ENCODE results near the gene ABL2. TPM values are rescaled to one million over a fixed set of nuclear protein-coding genes. Genes with fewer than 3 reads are reported as not detected.

The ABL2 gene
- total RNA-seq, 1 donor from 2014 or later, result 8.9 TPM

DNA sequence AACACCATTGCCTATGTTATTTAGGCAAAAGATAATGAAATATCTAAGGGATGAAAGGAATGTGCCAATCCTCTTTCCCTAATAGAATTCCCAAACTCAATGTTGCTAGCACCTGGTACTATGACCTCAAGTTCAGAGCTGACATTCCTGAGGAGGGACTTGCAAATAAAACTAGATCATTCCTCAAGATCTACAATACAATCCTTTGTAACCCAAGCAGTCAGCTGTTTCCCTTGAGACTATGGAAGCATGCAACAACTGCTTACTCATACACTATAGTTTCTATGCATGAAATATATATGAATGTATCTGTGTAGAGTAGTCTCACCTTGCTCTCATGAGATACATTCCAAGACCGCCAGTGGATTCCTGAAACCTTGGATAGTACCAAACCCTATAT, 65.0 kb downstream of the ABL2 start:
- Histone ChIP-seq H3K36me3 (ENCODE audit: control insufficient read depth in 3 of 3, insufficient read depth in 3 of 3, low read length in 3 of 3) (no peaks in the 10 kb centered on the region), H3K9ac (ENCODE audit: low read depth in 1 of 3, low read length in 3 of 3) (no peak overlapping the region), H3K4me1 (ENCODE audit: control insufficient read depth in 3 of 3, insufficient read depth in 3 of 3, low read length in 3 of 3) (no peaks in the 10 kb centered on the region), H3K27me3 (ENCODE audit: control insufficient read depth in 3 of 3, insufficient read depth in 3 of 3, low read length in 3 of 3) (no peaks in the 10 kb centered on the region), H3K9me3 (ENCODE audit: control insufficient read depth in 3 of 3, low read length in 3 of 3) (no peaks in the 10 kb centered on the region), H3K4me3 (ENCODE audit: low read length in 3 of 3) (no peak overlapping the region), H3K27ac (ENCODE audit: low read depth, low read length) (no peak overlapping the region)

DNA sequence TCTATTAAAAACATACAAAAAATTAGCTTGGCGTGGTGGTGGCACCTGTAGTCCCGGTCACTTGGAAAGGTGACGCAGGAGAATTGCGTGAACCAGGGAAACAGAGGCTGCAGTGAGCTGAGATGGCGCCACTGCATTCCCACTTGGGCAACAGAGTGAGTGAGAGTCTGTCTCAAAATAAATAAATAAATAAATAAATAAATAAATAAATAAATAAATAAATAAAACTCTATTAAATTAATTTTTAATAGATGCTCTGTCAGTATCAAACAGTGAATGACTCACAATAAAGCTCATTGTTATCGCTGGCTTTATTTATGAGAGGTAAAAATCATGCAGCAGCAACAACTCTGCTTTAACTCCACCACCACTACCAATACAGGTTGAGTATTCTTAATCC, 72.8 kb downstream of the ABL2 start:
- Histone ChIP-seq H3K9me3 (ENCODE audit: control insufficient read depth in 3 of 3, low read length in 3 of 3) (no peaks in the 10 kb centered on the region), H3K4me1 (ENCODE audit: control insufficient read depth in 3 of 3, insufficient read depth in 3 of 3, low read length in 3 of 3) (peaks cover 9 to 19% (median 15%) of the 10 kb centered on the region in 3 donors), H3K36me3 (ENCODE audit: control insufficient read depth in 3 of 3, insufficient read depth in 3 of 3, low read length in 3 of 3) (no peaks in the 10 kb centered on the region), H3K4me3 (ENCODE audit: low read length in 3 of 3) (no peak overlapping the region), H3K27ac (ENCODE audit: low read depth, low read length) (no peak overlapping the region), H3K9ac (ENCODE audit: low read depth in 1 of 3, low read length in 3 of 3) (no peak overlapping the region), H3K27me3 (ENCODE audit: control insufficient read depth in 3 of 3, insufficient read depth in 3 of 3, low read length in 3 of 3) (no peaks in the 10 kb centered on the region)

GRCh38 chr1:179156026-179156425, 73.5 kb downstream of the ABL2 start:
- peaks cover 9 to 19% (median 15%) of the 10 kb centered on the region in 3 donors for H3K4me1 ChIP-seq (ENCODE audit: control insufficient read depth in 3 of 3, insufficient read depth in 3 of 3, low read length in 3 of 3)
- H3K27ac ChIP-seq (ENCODE audit: low read depth, low read length), result no peak overlapping the region
- no peaks in the 10 kb centered on the region for H3K36me3 ChIP-seq (ENCODE audit: control insufficient read depth in 3 of 3, insufficient read depth in 3 of 3, low read length in 3 of 3)
- H3K9ac ChIP-seq (ENCODE audit: low read depth in 1 of 3, low read length in 3 of 3), result no peak overlapping the region
- H3K27me3 ChIP-seq (ENCODE audit: control insufficient read depth in 3 of 3, insufficient read depth in 3 of 3, low read length in 3 of 3), result no peaks in the 10 kb centered on the region
- H3K4me3 ChIP-seq (ENCODE audit: low read length in 3 of 3), result no peak overlapping the region
- H3K9me3 ChIP-seq (ENCODE audit: control insufficient read depth in 3 of 3, low read length in 3 of 3), result no peaks in the 10 kb centered on the region

DNA sequence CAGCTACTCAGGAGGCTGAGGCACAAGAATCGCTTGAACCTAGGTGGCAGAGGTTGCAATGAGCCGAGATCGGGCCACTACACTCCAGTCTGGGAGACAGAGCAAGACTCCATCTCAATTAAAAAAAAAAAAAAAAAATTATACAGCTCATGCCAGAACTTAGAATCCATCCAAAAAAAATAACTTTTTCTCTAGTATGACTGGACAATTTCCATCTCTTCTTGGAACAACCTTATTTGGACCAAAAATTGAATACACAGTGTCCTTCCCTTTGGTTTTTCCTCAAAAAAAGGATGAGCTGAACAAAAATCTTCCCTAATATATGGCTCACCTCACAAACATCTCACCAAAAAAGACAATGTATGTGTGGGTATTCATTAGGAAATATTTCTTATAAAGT, 73.9 kb downstream of the ABL2 start:
- no peak overlapping the region for H3K9ac ChIP-seq (ENCODE audit: low read depth in 1 of 3, low read length in 3 of 3)
- no peaks in the 10 kb centered on the region for H3K9me3 ChIP-seq (ENCODE audit: control insufficient read depth in 3 of 3, low read length in 3 of 3)
- no peak overlapping the region for H3K4me3 ChIP-seq (ENCODE audit: low read length in 3 of 3)
- no peak overlapping the region for H3K27ac ChIP-seq (ENCODE audit: low read depth, low read length)
- no peaks in the 10 kb centered on the region for H3K27me3 ChIP-seq (ENCODE audit: control insufficient read depth in 3 of 3, insufficient read depth in 3 of 3, low read length in 3 of 3)
- H3K36me3 ChIP-seq (ENCODE audit: control insufficient read depth in 3 of 3, insufficient read depth in 3 of 3, low read length in 3 of 3), result no peaks in the 10 kb centered on the region
- peaks cover 9 to 19% (median 15%) of the 10 kb centered on the region in 3 donors for H3K4me1 ChIP-seq (ENCODE audit: control insufficient read depth in 3 of 3, insufficient read depth in 3 of 3, low read length in 3 of 3)

DNA sequence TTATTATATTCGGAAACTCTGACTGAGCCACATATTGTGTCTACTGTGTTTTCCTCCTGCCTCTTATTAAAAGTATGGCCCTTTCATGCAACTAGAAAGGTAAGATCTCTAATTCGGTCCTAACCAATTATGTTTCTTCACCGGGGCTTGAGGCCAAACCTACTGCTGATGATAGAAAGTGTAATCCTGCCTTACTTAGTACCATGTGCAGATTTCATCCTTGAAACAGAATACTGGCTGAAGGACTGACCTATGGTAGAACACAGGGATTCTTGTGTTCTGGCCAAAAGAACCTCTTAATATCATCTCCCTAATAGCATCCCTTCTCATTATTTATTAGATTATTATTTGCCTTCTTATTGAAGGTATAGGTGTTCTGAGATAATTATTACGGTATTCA, 75.0 kb downstream of the ABL2 start:
- no peak overlapping the region for H3K9ac ChIP-seq (ENCODE audit: low read depth in 1 of 3, low read length in 3 of 3)
- H3K27me3 ChIP-seq (ENCODE audit: control insufficient read depth in 3 of 3, insufficient read depth in 3 of 3, low read length in 3 of 3), result no peaks in the 10 kb centered on the region
- peaks cover 9 to 19% (median 15%) of the 10 kb centered on the region in 3 donors for H3K4me1 ChIP-seq (ENCODE audit: control insufficient read depth in 3 of 3, insufficient read depth in 3 of 3, low read length in 3 of 3)
- no peak overlapping the region for H3K27ac ChIP-seq (ENCODE audit: low read depth, low read length)
- H3K9me3 ChIP-seq (ENCODE audit: control insufficient read depth in 3 of 3, low read length in 3 of 3), result no peaks in the 10 kb centered on the region
- H3K36me3 ChIP-seq (ENCODE audit: control insufficient read depth in 3 of 3, insufficient read depth in 3 of 3, low read length in 3 of 3), result no peaks in the 10 kb centered on the region
- H3K4me3 ChIP-seq (ENCODE audit: low read length in 3 of 3), result no peak overlapping the region

DNA sequence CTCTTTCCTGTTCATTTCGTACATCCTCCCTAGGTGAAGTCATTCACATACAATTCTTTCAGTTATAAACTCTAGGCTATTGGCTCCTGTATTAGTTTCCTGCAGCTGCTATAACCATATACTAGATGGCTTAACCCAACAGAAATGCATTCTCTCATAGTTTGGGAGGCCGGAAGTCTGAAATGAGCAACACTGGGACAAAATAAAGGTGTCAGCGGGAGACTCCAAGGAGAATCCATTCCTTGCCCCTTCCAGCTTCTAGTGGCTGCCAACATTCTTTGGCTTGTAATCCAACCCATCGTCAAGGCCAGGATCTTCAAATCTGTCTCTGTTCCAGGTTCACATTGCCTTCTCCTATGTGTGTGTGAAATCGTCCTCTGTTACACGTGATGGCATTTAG, 76.3 kb downstream of the ABL2 start:
- Histone ChIP-seq H3K9me3 (ENCODE audit: control insufficient read depth in 3 of 3, low read length in 3 of 3) (no peaks in the 10 kb centered on the region), H3K27me3 (ENCODE audit: control insufficient read depth in 3 of 3, insufficient read depth in 3 of 3, low read length in 3 of 3) (no peaks in the 10 kb centered on the region), H3K4me1 (ENCODE audit: control insufficient read depth in 3 of 3, insufficient read depth in 3 of 3, low read length in 3 of 3) (peaks cover 9 to 19% (median 15%) of the 10 kb centered on the region in 3 donors), H3K27ac (ENCODE audit: low read depth, low read length) (no peak overlapping the region), H3K4me3 (ENCODE audit: low read length in 3 of 3) (no peak overlapping the region), H3K9ac (ENCODE audit: low read depth in 1 of 3, low read length in 3 of 3) (no peak overlapping the region), H3K36me3 (ENCODE audit: control insufficient read depth in 3 of 3, insufficient read depth in 3 of 3, low read length in 3 of 3) (no peaks in the 10 kb centered on the region)

- H3K36me3 ChIP-seq (ENCODE audit: control insufficient read depth in 3 of 3, insufficient read depth in 3 of 3, low read length in 3 of 3), result no peaks in the 10 kb centered on the region
- H3K4me1 ChIP-seq (ENCODE audit: control insufficient read depth in 3 of 3, insufficient read depth in 3 of 3, low read length in 3 of 3), result peaks cover 9 to 19% (median 15%) of the 10 kb centered on the region in 3 donors
- no peaks in the 10 kb centered on the region for H3K9me3 ChIP-seq (ENCODE audit: control insufficient read depth in 3 of 3, low read length in 3 of 3)
- no peaks in the 10 kb centered on the region for H3K27me3 ChIP-seq (ENCODE audit: control insufficient read depth in 3 of 3, insufficient read depth in 3 of 3, low read length in 3 of 3)
- H3K9ac ChIP-seq (ENCODE audit: low read depth in 1 of 3, low read length in 3 of 3), result no peak overlapping the region
- H3K27ac ChIP-seq (ENCODE audit: low read depth, low read length), result no peak overlapping the region
- no peak overlapping the region for H3K4me3 ChIP-seq (ENCODE audit: low read length in 3 of 3)
These were observed 77.4 kb downstream of the ABL2 start for GRCh38 chr1:179151908-179152682.

- no peak overlapping the region for H3K9ac ChIP-seq (ENCODE audit: low read depth in 1 of 3, low read length in 3 of 3)
These were observed 82.6 kb downstream of the ABL2 start for GRCh38 chr1:179146911-179147310.

GRCh38 chr1:179146476-179146875, 83.0 kb downstream of the ABL2 start:
- Histone ChIP-seq H3K9me3 (ENCODE audit: control insufficient read depth in 3 of 3, low read length in 3 of 3) (no peaks in the 10 kb centered on the region), H3K27me3 (ENCODE audit: control insufficient read depth in 3 of 3, insufficient read depth in 3 of 3, low read length in 3 of 3) (no peaks in the 10 kb centered on the region), H3K4me1 (ENCODE audit: control insufficient read depth in 3 of 3, insufficient read depth in 3 of 3, low read length in 3 of 3) (peaks cover 0 to 4% (median 0%) of the 10 kb centered on the region in 3 donors), H3K9ac (ENCODE audit: low read depth in 1 of 3, low read length in 3 of 3) (no peak overlapping the region), H3K4me3 (ENCODE audit: low read length in 3 of 3) (no peak overlapping the region), H3K36me3 (ENCODE audit: control insufficient read depth in 3 of 3, insufficient read depth in 3 of 3, low read length in 3 of 3) (no peaks in the 10 kb centered on the region), H3K27ac (ENCODE audit: low read depth, low read length) (no peak overlapping the region)

More at GRCh38 chr1:179146911-179147310, 82.6 kb downstream of the ABL2 start:
- Histone ChIP-seq H3K9me3 (ENCODE audit: control insufficient read depth in 3 of 3, low read length in 3 of 3) (no peaks in the 10 kb centered on the region), H3K36me3 (ENCODE audit: control insufficient read depth in 3 of 3, insufficient read depth in 3 of 3, low read length in 3 of 3) (no peaks in the 10 kb centered on the region), H3K27me3 (ENCODE audit: control insufficient read depth in 3 of 3, insufficient read depth in 3 of 3, low read length in 3 of 3) (no peaks in the 10 kb centered on the region), H3K4me1 (ENCODE audit: control insufficient read depth in 3 of 3, insufficient read depth in 3 of 3, low read length in 3 of 3) (peaks cover 0 to 4% (median 0%) of the 10 kb centered on the region in 3 donors), H3K4me3 (ENCODE audit: low read length in 3 of 3) (no peak overlapping the region), H3K27ac (ENCODE audit: low read depth, low read length) (no peak overlapping the region)

- Histone ChIP-seq H3K36me3 (ENCODE audit: control insufficient read depth in 3 of 3, insufficient read depth in 3 of 3, low read length in 3 of 3) (no peaks in the 10 kb centered on the region), H3K27me3 (ENCODE audit: control insufficient read depth in 3 of 3, insufficient read depth in 3 of 3, low read length in 3 of 3) (no peaks in the 10 kb centered on the region), H3K9ac (ENCODE audit: low read depth in 1 of 3, low read length in 3 of 3) (no peak overlapping the region), H3K4me3 (ENCODE audit: low read length in 3 of 3) (no peak overlapping the region), H3K4me1 (ENCODE audit: control insufficient read depth in 3 of 3, insufficient read depth in 3 of 3, low read length in 3 of 3) (peaks cover 0 to 4% (median 0%) of the 10 kb centered on the region in 3 donors), H3K27ac (ENCODE audit: low read depth, low read length) (no peak overlapping the region), H3K9me3 (ENCODE audit: control insufficient read depth in 3 of 3, low read length in 3 of 3) (no peaks in the 10 kb centered on the region)
These were observed 84.0 kb downstream of the ABL2 start for GRCh38 chr1:179145521-179145920.
